Epithelial cell of proximal tubule (primary cell): Measurements from ENCODE around the gene IFNGR1. TPM values are rescaled to one million over a fixed set of nuclear protein-coding genes. Genes with fewer than 3 reads are reported as not detected.
A peak's percentile ranks its signal among the peaks of the same experiment; 100 is the strongest.

ENCODE experiments used
- DNase-seq: peaks from one replicate; pipeline ENCODE4 v3.0.0-alpha.2; 2011; ENCODE audit warnings: low read depth
- H3K4me3 ChIP-seq: 2 replicates; pipeline ENCODE4 v1.5.1; 2011; ENCODE audit warnings: low read depth, mild to moderate bottlenecking, low read length
- total RNA-seq: library from RNA; depleted of rRNA; stranded (reverse); fragments of >200 nt; gene quantifications from 2 replicates; pipeline ENCODE4 v1.2.3, GENCODE V29; 2015
- TF ChIP-seq, protein P1 (sequence below): conservative IDR thresholded peaks from 2 replicates; pipeline ENCODE4 v1.5.1; 2012; ENCODE audit warnings: low read depth, mild to moderate bottlenecking, low read length

The IFNGR1 gene
- 27.2 and 31.5 TPM in 2 replicates for total RNA-seq

DNA sequence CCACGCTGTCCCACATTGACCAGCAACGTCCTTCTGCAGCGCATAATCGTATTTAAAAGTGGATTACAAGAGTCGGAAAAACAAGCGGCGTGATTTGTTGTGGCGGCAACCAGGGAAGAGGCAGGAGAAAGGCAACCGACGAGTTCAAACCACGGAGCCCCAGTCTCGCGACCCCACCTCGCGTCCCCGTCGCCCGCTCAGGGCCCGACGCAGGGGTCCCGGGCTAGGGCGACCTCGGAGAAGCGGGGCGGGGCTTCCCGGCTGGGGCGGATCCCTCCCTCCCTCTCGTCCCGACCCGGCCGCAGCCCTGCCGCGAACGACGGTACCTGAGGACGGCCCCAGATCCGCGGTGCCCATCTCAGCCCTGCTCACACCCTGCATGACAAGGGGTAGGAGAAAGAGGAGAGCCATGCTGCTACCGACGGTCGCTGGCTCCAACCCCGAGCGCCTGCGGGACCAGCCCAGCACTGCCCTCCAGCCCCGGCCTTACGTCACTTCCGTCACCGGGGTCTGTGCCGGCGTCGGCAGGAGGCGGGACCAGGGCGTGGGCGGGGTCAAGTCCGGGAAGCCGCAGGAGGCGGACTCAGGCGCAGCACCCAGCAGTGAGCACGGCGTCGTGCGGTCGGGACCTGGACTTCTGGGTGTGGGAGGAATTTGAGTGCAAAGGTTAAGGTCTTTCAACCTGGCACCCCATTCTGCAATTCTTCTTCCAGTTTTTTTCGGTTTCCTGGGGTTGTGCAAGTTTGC lies at the start of gene IFNGR1:
Gene IFNGR1, minus strand, starts transcription at position 469 of the 747 bp plus-strand sequence. Its CDS starts 58 bp downstream, at position 411.
- TF ChIP-seq, protein P1, sequence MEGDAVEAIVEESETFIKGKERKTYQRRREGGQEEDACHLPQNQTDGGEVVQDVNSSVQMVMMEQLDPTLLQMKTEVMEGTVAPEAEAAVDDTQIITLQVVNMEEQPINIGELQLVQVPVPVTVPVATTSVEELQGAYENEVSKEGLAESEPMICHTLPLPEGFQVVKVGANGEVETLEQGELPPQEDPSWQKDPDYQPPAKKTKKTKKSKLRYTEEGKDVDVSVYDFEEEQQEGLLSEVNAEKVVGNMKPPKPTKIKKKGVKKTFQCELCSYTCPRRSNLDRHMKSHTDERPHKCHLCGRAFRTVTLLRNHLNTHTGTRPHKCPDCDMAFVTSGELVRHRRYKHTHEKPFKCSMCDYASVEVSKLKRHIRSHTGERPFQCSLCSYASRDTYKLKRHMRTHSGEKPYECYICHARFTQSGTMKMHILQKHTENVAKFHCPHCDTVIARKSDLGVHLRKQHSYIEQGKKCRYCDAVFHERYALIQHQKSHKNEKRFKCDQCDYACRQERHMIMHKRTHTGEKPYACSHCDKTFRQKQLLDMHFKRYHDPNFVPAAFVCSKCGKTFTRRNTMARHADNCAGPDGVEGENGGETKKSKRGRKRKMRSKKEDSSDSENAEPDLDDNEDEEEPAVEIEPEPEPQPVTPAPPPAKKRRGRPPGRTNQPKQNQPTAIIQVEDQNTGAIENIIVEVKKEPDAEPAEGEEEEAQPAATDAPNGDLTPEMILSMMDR = no peak
- H3K4me3 ChIP-seq = peak within 1 kb of the TSS; percentile 67
- DNase-seq = no peak

DNA sequence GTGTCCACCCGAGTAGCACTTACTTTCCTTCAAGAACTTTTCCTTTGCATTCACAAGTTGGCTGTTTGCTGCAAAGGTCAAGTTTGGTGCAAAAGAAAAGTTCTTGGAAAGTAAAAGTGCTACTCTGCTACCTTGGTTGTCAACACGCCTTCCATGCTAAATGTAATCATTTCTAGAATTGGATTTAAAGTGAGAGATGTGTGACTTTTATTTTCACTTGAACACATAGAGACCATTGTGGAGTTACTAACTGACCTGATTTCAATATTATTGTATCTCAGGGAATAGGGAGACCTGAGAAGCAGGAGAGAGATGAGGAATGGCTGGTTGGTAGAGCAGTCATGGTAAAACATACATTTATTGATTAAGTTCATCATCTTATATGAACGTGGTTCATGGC lies 49.7 kb upstream of the IFNGR1 start:
- DNase-seq = no peak
- no peak overlapping the region for H3K4me3 ChIP-seq
- TF ChIP-seq, protein P1 = no peak

- DNase-seq = no peak
- TF ChIP-seq, protein P1 = no peak
- no peak overlapping the region for H3K4me3 ChIP-seq
These were observed 47.1 kb upstream of the IFNGR1 start for GRCh38 chr6:137266309-137266586.

- no peak for DNase-seq
- TF ChIP-seq, protein P1 = no peak
- no peak overlapping the region for H3K4me3 ChIP-seq
These were observed 46.5 kb upstream of the IFNGR1 start for GRCh38 chr6:137265561-137266308.

DNA sequence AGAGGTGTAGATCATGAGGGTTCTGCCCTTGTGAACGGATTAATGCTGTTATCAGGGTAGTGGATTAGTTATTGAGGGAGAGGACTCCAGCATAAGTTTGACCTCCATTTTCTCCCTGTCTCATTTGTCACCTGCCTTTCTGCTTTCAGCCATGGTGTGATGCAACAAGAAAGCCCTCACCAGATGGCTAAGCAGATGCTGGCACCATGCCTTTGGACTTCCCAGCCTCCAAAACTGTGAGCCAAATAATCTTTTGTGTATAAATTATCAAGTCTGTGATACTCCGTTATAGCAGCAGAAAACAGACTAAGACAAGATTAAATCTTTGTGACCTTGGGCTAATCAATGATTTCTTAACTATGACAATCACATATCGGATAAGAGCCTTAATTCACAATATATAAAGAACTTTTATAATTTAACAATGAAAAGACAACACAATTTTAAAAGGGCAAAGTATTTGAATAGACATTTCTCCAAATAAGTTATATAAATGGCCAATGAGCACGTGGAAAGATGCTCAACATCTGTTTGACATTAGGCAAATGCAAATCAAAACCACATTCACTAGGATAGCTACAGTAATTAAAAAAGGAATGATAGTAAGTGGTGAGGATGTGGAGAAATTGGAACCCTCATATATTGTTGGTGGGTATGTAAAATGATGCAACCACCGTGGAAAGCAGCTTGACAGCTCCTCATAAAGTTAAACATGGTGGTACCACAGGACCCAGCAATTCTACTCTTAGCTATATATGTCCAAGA lies 45.3 kb upstream of the IFNGR1 start:
- H3K4me3 ChIP-seq = no peak overlapping the region
- TF ChIP-seq, protein P1 = no peak
- no peak for DNase-seq

GRCh38 chr6:137261761-137262160 lies 42.6 kb upstream of the IFNGR1 start:
- TF ChIP-seq, protein P1 = no peak
- no peak for DNase-seq
- no peak overlapping the region for H3K4me3 ChIP-seq
